ENCODE data around the gene ARID1B.

Gene ARID1B

DNA sequence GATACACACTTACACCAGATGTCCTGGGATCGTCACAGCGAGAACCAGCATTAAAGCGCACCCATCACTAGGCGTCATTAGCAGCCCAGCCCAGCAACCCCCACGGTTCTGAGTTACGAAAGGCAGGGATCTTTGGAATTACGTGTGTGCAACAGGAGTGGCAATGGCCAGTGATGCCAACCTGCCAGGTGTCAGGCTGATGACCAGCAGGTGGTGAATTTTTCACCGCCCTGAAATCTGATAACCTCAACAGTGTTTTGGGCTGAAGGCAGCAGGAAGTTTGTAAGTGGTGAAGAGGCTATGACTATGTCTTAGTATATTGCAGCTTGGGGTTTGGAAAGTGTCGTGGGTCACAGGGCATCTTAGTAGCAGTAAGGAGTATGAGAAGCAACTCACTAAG, 380.1 kb downstream of the ARID1B start:
- no peak for DNase-seq (ENCODE audit: extremely low spot score)
- POLR2A ChIA-PET = no interaction called here
- TF ChIP-seq, protein P1, sequence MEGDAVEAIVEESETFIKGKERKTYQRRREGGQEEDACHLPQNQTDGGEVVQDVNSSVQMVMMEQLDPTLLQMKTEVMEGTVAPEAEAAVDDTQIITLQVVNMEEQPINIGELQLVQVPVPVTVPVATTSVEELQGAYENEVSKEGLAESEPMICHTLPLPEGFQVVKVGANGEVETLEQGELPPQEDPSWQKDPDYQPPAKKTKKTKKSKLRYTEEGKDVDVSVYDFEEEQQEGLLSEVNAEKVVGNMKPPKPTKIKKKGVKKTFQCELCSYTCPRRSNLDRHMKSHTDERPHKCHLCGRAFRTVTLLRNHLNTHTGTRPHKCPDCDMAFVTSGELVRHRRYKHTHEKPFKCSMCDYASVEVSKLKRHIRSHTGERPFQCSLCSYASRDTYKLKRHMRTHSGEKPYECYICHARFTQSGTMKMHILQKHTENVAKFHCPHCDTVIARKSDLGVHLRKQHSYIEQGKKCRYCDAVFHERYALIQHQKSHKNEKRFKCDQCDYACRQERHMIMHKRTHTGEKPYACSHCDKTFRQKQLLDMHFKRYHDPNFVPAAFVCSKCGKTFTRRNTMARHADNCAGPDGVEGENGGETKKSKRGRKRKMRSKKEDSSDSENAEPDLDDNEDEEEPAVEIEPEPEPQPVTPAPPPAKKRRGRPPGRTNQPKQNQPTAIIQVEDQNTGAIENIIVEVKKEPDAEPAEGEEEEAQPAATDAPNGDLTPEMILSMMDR (IDR thresholded peaks at IDR 0.05; ENCODE audit: control extremely low read depth, extremely low read depth, low read depth, missing control alignments) = no peak
- CTCF ChIA-PET = interaction anchor here (1.6 kb wide), 1 partner anchor 123 kb away, joined by 3 read pairs; no protein-coding TSS in a partner anchor

DNA sequence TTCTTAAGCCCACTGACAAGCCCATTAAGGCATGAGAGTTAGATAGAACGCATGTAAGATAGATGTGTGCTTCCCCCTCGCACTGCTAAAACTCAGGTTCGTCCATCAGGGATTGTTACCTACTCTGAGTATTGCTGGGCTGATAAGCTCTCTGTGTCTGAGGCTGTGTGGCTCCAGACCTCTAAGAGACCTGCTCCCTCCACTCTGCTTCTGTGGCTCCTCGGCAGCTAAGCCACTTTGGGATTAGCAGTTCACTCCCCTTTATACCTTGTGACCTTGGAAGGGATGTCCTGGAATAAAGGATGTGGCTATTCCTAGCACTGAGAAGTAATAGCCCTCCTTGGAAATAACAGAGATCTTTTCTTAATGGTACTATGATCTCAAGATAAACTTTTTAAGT, 381.3 kb downstream of the ARID1B start:
- POLR2A ChIA-PET = no interaction called here
- TF ChIP-seq, protein P1 (IDR thresholded peaks at IDR 0.05; ENCODE audit: control extremely low read depth, extremely low read depth, low read depth, missing control alignments) = no peak
- no peak for DNase-seq (ENCODE audit: extremely low spot score)
- CTCF ChIA-PET = interaction anchor here (1.2 to 1.8 kb wide), 2 partner anchors 23 to 71 kb away, joined by 3 to 5 read pairs; no protein-coding TSS in a partner anchor

DNA sequence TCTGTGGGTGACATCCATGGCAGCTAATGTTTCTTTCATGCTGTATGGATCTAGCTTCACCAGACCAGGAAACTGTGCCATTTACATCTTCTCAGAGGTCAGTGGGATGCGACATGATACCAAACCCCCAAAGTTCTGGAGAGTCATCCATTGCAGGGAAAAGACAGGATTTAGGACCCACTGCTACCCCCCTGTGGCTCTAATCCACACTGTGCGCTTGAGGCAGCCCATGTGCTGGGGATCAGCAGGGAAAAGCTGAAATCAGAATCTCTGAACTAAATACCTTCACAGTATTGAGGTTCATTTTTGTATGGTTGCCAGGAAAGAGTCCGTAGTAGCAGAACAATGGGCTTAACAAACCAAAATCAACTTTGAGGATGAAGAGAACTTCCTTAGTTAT, 381.7 kb downstream of the ARID1B start:
- TF ChIP-seq, protein P1 (IDR thresholded peaks at IDR 0.05; ENCODE audit: control extremely low read depth, extremely low read depth, low read depth, missing control alignments) = no peak
- DNase-seq (ENCODE audit: extremely low spot score) = no peak
- ChIA-PET POLR2A (no interaction called here), CTCF (interaction anchor here (1.2 to 1.8 kb wide), 3 partner anchors 22 to 72 kb away, joined by 3 to 6 read pairs (median 5); no protein-coding TSS in a partner anchor)

DNA sequence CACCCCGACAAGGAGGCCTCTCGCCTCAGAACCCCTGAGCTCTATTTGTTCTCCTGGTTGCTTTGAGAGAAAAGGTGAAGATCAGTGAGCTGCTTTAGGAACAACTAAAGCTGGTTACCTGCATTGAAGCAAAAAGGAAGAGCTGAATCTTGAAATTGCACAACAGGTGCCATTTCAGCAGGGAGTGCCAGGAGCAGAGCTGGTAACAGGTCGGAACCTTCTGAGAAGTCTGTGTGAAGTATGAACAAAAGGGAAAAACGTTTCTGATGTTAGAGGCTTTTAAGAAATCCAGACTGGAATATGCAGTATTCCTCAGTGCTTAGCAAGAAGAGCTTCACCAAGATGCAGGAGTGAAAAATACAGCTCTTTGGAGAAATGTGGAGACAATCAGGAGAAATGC, 382.2 kb downstream of the ARID1B start:
- POLR2A ChIA-PET = no interaction called here
- CTCF ChIA-PET = interaction anchor here (0.9 to 1.8 kb wide), 5 partner anchors 17 to 72 kb away, joined by 3 to 6 read pairs (median 4); no protein-coding TSS in a partner anchor
- TF ChIP-seq, protein P1 (IDR thresholded peaks at IDR 0.05; ENCODE audit: control extremely low read depth, extremely low read depth, low read depth, missing control alignments) = no peak
- no peak for DNase-seq (ENCODE audit: extremely low spot score)

DNA sequence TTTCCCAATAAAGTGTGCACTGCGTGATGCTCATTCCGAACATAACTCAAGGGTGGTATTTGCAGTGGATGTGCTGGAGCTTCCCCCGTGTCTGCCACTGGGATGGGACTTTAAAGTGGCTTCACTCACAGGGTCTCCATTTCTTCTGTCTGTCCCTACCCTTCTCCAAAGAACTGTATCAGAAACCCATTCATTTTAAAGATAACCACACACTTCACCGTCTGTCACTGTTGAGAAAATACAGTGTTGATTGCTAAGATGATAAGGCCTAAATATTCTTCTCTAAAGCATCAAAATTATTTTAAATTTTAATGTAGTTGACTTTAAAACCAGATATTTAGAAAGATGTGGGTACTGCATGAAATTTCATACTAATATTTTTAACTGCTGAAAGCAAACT, 384.7 kb downstream of the ARID1B start:
- POLR2A ChIA-PET = no interaction called here
- CTCF ChIA-PET = no interaction called here
- TF ChIP-seq, protein P1 (IDR thresholded peaks at IDR 0.05; ENCODE audit: control extremely low read depth, extremely low read depth, low read depth, missing control alignments) = no peak
- DNase-seq (ENCODE audit: extremely low spot score) = no peak

DNA sequence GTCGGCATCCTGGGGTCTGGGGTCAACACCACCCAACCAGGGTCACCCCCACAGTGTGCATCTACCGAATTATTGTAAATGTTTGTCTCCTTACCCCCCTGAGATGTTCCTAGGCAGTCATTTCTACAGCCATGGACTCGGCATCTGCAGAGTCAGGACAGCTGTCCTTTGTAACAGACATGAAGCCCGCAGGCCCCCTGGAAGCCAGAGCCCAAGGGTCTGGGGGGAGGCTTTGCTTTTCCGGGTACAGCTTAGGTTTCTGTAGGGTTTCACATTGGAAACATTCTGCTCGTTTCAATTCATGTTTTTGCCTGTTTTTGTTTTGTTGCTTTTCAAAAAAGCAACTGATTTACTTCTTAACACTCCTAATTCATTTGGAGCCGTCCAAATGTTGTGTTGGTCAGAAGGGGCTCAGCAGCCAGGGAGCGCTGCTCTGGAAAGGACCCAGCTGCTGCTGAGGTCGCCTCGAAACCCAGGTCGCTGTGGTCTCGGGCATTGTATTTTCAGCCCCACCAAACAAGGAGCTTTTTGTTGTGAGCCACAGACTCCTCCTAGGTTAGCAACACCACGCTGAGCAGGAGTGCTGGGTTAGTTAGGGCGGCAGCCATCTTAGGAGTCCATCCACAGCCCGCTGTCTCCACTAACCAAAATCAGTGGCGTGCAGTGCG, 385.7 kb downstream of the ARID1B start:
- ChIA-PET CTCF (interaction anchor here (1.1 kb wide), 1 partner anchor 17 kb away, joined by 4 read pairs; no protein-coding TSS in a partner anchor), POLR2A (no interaction called here)
- TF ChIP-seq, protein P1 (IDR thresholded peaks at IDR 0.05; ENCODE audit: control extremely low read depth, extremely low read depth, low read depth, missing control alignments) = no peak
- no peak for DNase-seq (ENCODE audit: extremely low spot score)

Data from GM10248 (cell line).